SU-DHL-6 (cell line): ENCODE results near the gene IFITM1.

ENCODE experiments used
- H2AFZ ChIP-seq: fragments of 200-600 bp; sonication (generic); 2 replicates; pipeline ENCODE4 v1.6.1; 2014; ENCODE audit warnings: low read depth, mild to moderate bottlenecking, moderate library complexity, mixed read lengths, antibody characterized with exemption, low read length; ENCODE audit not compliant: severe bottlenecking
- H3F3A ChIP-seq: fragments of 200-600 bp; shearing (Covaris generic); 2 replicates; pipeline ENCODE4 v1.6.0; 2016; ENCODE audit warnings: antibody characterized with exemption, mild to moderate bottlenecking; ENCODE audit not compliant: insufficient read depth
- H3K27ac ChIP-seq: fragments of 200-600 bp; sonication (generic); 2 replicates; pipeline ENCODE4 v1.5.1; 2016; ENCODE audit warnings: low read depth, mild to moderate bottlenecking, low read length, moderate library complexity, mixed read lengths
- H3K27me3 ChIP-seq: fragments of 200-600 bp; sonication (generic), shearing (Covaris generic); 2 replicates; pipeline ENCODE4 v1.6.0; 2014; ENCODE audit warnings: mild to moderate bottlenecking, low read length
- H3K36me3 ChIP-seq: fragments of 200-600 bp; sonication (generic); 2 replicates; pipeline ENCODE4 v1.6.1; 2014; ENCODE audit warnings: mild to moderate bottlenecking, low read length, mixed read lengths
- H3K4me2 ChIP-seq: fragments of 300-600, 200-600 bp; shearing (Covaris generic), sonication (generic); 2 replicates; pipeline ENCODE4 v1.6.0; 2014; ENCODE audit warnings: low read length, low read depth, mild to moderate bottlenecking; ENCODE audit not compliant: poor library complexity, severe bottlenecking
- H3K4me3 ChIP-seq: fragments of 200-600 bp; sonication (generic); 2 replicates; pipeline ENCODE4 v1.5.1; 2014; ENCODE audit warnings: antibody characterized with exemption, low read length, mild to moderate bottlenecking, mixed read lengths; ENCODE audit not compliant: insufficient read depth, poor library complexity, severe bottlenecking
- H3K79me2 ChIP-seq: fragments of 200-600 bp; sonication (generic); 2 replicates; pipeline ENCODE4 v1.6.1; 2014; ENCODE audit warnings: mild to moderate bottlenecking, low read length, moderate library complexity; ENCODE audit not compliant: insufficient read depth
- H3K9ac ChIP-seq: fragments of 200-600 bp; sonication (generic); 2 replicates; pipeline ENCODE4 v1.7.0; 2014; ENCODE audit warnings: mild to moderate bottlenecking, low read length
- H3K9me2 ChIP-seq: fragments of 200-600 bp; sonication (generic); replicated peaks from 2 replicates; pipeline ENCODE4 v1.6.1; 2014; ENCODE audit warnings: low read length; ENCODE audit not compliant: insufficient read depth
- H3K9me3 ChIP-seq: fragments of 200-600 bp; sonication (generic); 2 replicates; pipeline ENCODE4 v1.6.1; 2014; ENCODE audit warnings: low read length, mixed read lengths; ENCODE audit not compliant: insufficient read depth
- H4K20me1 ChIP-seq: fragments of 200-600 bp; sonication (generic); 2 replicates; pipeline ENCODE4 v1.6.1; 2014; ENCODE audit warnings: low read depth, mild to moderate bottlenecking, antibody characterized with exemption, low read length, moderate library complexity, mixed read lengths
- CTCF ChIP-seq: fragments of 200-600 bp; sonication (generic); IDR thresholded peaks from one replicate; pipeline ENCODE4 v1.5.1; 2017; ENCODE audit warnings: antibody characterized with exemption, mild to moderate bottlenecking, low read length, moderate library complexity; ENCODE audit not compliant: insufficient read depth, poor library complexity, severe bottlenecking
- EZH2phosphoT487 ChIP-seq: fragments of 200-600 bp; sonication (generic), shearing (Covaris generic); conservative IDR thresholded peaks from 2 replicates; pipeline ENCODE4 v1.6.1; 2018; ENCODE audit warnings: mild to moderate bottlenecking, antibody characterized with exemption, low read length, moderate library complexity, mixed read lengths

IFITM1 gene

GRCh38 chr11:350723-351255, 36.9 kb downstream of the IFITM1 start:
- no peaks in the 10 kb centered on the region for H3K36me3 ChIP-seq
- H3K4me3 ChIP-seq, result no peak overlapping the region
- H2AFZ ChIP-seq, result no peak overlapping the region
- no peak overlapping the region for H3K27ac ChIP-seq
- no peak overlapping the region for H3K4me2 ChIP-seq
- no peaks in the 10 kb centered on the region for H3K9me3 ChIP-seq
- H3K27me3 ChIP-seq, result no peaks in the 10 kb centered on the region
- H3K9me2 ChIP-seq, result no peaks in the 10 kb centered on the region
- no peak overlapping the region for H3K9ac ChIP-seq
- no peaks in the 10 kb centered on the region for H3K79me2 ChIP-seq
- TF ChIP-seq CTCF, result no peak
- peaks cover 16% of the 10 kb centered on the region for H3F3A ChIP-seq
- no peaks in the 10 kb centered on the region for H4K20me1 ChIP-seq

GRCh38 chr11:351411-351810, 37.6 kb downstream of the IFITM1 start:
- Histone ChIP-seq H2AFZ (no peak overlapping the region), H3K27ac (no peak overlapping the region), H4K20me1 (no peaks in the 10 kb centered on the region), H3K79me2 (no peaks in the 10 kb centered on the region), H3K27me3 (no peaks in the 10 kb centered on the region), H3K9me2 (no peaks in the 10 kb centered on the region), H3F3A (peaks cover 16% of the 10 kb centered on the region), H3K9ac (no peak overlapping the region), H3K4me2 (no peak overlapping the region), H3K4me3 (no peak overlapping the region), H3K36me3 (no peaks in the 10 kb centered on the region), H3K9me3 (peaks cover under 1% of the 10 kb centered on the region; the same call in 1 of the 2 replicates)
- TF ChIP-seq EZH2phosphoT487 (no peak), CTCF (no peak)

GRCh38 chr11:352456-353031, 38.7 kb downstream of the IFITM1 start:
- Histone ChIP-seq H3K9ac (no peak overlapping the region), H3K4me2 (no peak overlapping the region), H3K79me2 (no peaks in the 10 kb centered on the region), H3K9me2 (no peaks in the 10 kb centered on the region), H3K4me3 (no peak overlapping the region), H3K36me3 (no peaks in the 10 kb centered on the region), H4K20me1 (no peaks in the 10 kb centered on the region), H2AFZ (no peak overlapping the region), H3F3A (peaks cover 16% of the 10 kb centered on the region), H3K9me3 (peaks cover 4% of the 10 kb centered on the region; the same call in 1 of the 2 replicates), H3K27me3 (no peaks in the 10 kb centered on the region), H3K27ac (no peak overlapping the region)
- no peak for TF ChIP-seq CTCF
- TF ChIP-seq EZH2phosphoT487, result no peak
